Measurements from ENCODE around the gene FAM200B.

The FAM200B gene

GRCh38 chr4:15695729-15696128 lies 14.1 kb downstream of the FAM200B start:
- Histone ChIP-seq H3K4me3 (ENCODE audit: extremely low read depth, insufficient read depth, low read length, poor library complexity, severe bottlenecking) (no peak overlapping the region), H3K27ac (ENCODE audit: low read depth, low read length, severe bottlenecking) (peak overlapping the region; percentile 71), H3K36me3 (ENCODE audit: control insufficient read depth, insufficient read depth, low read length) (peaks cover 4% of the 10 kb centered on the region), H3K4me1 (ENCODE audit: control insufficient read depth, insufficient read depth, low read length, poor library complexity, severe bottlenecking) (peaks cover 42% of the 10 kb centered on the region), H3K9me3 (ENCODE audit: control insufficient read depth, low read length) (peaks cover 14% of the 10 kb centered on the region)
- 75 to 86% methylated on average over 1 to 2 of the region's 3 CpGs for WGBS, 2 experiments (ENCODE audit: insufficient coverage in 2 of 2)

GRCh38 chr4:15696866-15697265 lies 15.2 kb downstream of the FAM200B start:
- H3K9me3 ChIP-seq (ENCODE audit: control insufficient read depth, low read length), result peaks cover 14% of the 10 kb centered on the region
- no peak overlapping the region for H3K27ac ChIP-seq (ENCODE audit: low read depth, low read length, severe bottlenecking)
- peaks cover 31% of the 10 kb centered on the region for H3K4me1 ChIP-seq (ENCODE audit: control insufficient read depth, insufficient read depth, low read length, poor library complexity, severe bottlenecking)
- H3K36me3 ChIP-seq (ENCODE audit: control insufficient read depth, insufficient read depth, low read length), result peaks cover 4% of the 10 kb centered on the region
- WGBS, 2 experiments (ENCODE audit: insufficient coverage in 2 of 2), result no CpG with 5 or more reads among the region's 1 CpG
- H3K4me3 ChIP-seq (ENCODE audit: extremely low read depth, insufficient read depth, low read length, poor library complexity, severe bottlenecking), result no peak overlapping the region

- Histone ChIP-seq H3K27ac (ENCODE audit: low read depth, low read length, severe bottlenecking) (no peak within 1 kb of the TSS), H3K36me3 (ENCODE audit: control insufficient read depth, insufficient read depth, low read length) (no peaks in the 10 kb centered on the region), H3K4me3 (ENCODE audit: extremely low read depth, insufficient read depth, low read length, poor library complexity, severe bottlenecking) (peak within 1 kb of the TSS; percentile 18), H3K4me1 (ENCODE audit: control insufficient read depth, insufficient read depth, low read length, poor library complexity, severe bottlenecking) (no peaks in the 10 kb centered on the region), H3K9me3 (ENCODE audit: control insufficient read depth, low read length) (peaks cover 6% of the 10 kb centered on the region)
- 59 to 61% methylated on average over 39 to 42 of the region's 43 CpGs for WGBS, 2 experiments (ENCODE audit: insufficient coverage in 2 of 2)
Measured at GRCh38 chr4:15702941-15703403, 21.3 kb downstream of the FAM200B start, which contains the start of gene BST1. Gene BST1 (plus strand): TSS chr4:15703065. CDS start chr4:15703145, 80 bp downstream.

DNA sequence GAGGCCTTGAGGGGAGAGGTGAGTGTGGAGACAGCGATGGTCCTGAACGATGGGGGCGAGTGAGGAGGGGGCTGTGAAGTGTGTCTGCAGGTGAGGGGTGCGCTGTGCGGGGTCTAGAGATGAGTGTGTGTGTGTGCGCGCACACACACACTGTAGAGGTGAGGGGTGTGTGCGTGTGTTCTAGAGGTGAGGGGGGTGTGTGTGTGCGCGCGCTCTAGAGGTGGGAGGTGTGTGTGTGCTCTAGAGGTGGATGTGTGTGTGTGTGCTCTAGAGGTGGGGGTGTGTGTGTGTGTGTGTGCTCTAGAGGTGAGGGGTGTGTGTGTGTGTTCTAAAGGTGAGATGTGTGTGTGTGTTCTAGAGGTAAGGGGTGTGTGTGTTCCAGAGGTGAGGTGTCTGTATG lies 21.8 kb downstream of the FAM200B start:
- no peak overlapping the region for H3K27ac ChIP-seq (ENCODE audit: low read depth, low read length, severe bottlenecking)
- H3K4me3 ChIP-seq (ENCODE audit: extremely low read depth, insufficient read depth, low read length, poor library complexity, severe bottlenecking), result no peak overlapping the region
- H3K4me1 ChIP-seq (ENCODE audit: control insufficient read depth, insufficient read depth, low read length, poor library complexity, severe bottlenecking), result no peaks in the 10 kb centered on the region
- peaks cover 6% of the 10 kb centered on the region for H3K9me3 ChIP-seq (ENCODE audit: control insufficient read depth, low read length)
- WGBS, 2 experiments (ENCODE audit: insufficient coverage in 2 of 2), result 89 to 96% methylated on average over 7 to 11 of the region's 11 CpGs
- no peaks in the 10 kb centered on the region for H3K36me3 ChIP-seq (ENCODE audit: control insufficient read depth, insufficient read depth, low read length)

DNA sequence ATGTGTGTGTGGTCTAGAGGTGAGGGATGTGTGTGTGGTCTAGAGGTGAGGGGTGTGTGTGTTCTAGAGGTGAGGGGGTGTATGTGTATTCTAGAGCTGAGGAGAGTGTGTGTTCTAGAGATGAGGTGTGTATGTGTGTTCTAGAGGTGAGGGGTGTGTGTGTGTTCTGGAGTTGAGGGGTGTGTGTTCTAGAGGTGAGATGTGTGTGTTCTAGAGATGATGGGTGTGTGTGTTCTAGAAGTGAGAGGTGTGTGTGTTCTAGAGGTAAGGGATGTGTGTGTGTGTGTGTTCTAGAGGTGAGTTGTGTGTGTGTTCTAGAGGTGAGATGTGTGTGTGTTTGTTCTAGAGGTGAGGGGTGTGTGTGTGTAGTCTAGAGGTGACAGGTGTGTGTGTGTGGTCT lies 22.5 kb downstream of the FAM200B start:
- H3K4me3 ChIP-seq (ENCODE audit: extremely low read depth, insufficient read depth, low read length, poor library complexity, severe bottlenecking), result no peak overlapping the region
- H3K9me3 ChIP-seq (ENCODE audit: control insufficient read depth, low read length), result peaks cover 4% of the 10 kb centered on the region
- no peak overlapping the region for H3K27ac ChIP-seq (ENCODE audit: low read depth, low read length, severe bottlenecking)
- no peaks in the 10 kb centered on the region for H3K4me1 ChIP-seq (ENCODE audit: control insufficient read depth, insufficient read depth, low read length, poor library complexity, severe bottlenecking)
- H3K36me3 ChIP-seq (ENCODE audit: control insufficient read depth, insufficient read depth, low read length), result no peaks in the 10 kb centered on the region

GRCh38 chr4:15706646-15707362 lies 25.2 kb downstream of the FAM200B start:
- whole genome bisulfite sequencing, 2 experiments (ENCODE audit: insufficient coverage in 2 of 2), result 100% methylated on average over 1 of the region's 3 CpGs; no CpG with 5 or more reads in 1 of the 2 experiments
- no peaks in the 10 kb centered on the region for H3K9me3 ChIP-seq (ENCODE audit: control insufficient read depth, low read length)
- H3K4me1 ChIP-seq (ENCODE audit: control insufficient read depth, insufficient read depth, low read length, poor library complexity, severe bottlenecking), result no peaks in the 10 kb centered on the region
- no peaks in the 10 kb centered on the region for H3K36me3 ChIP-seq (ENCODE audit: control insufficient read depth, insufficient read depth, low read length)
- H3K4me3 ChIP-seq (ENCODE audit: extremely low read depth, insufficient read depth, low read length, poor library complexity, severe bottlenecking), result no peak overlapping the region
- H3K27ac ChIP-seq (ENCODE audit: low read depth, low read length, severe bottlenecking), result peak overlapping the region; percentile 10

- H3K4me1 ChIP-seq (ENCODE audit: control insufficient read depth, insufficient read depth, low read length, poor library complexity, severe bottlenecking), result no peaks in the 10 kb centered on the region
- no peak overlapping the region for H3K4me3 ChIP-seq (ENCODE audit: extremely low read depth, insufficient read depth, low read length, poor library complexity, severe bottlenecking)
- H3K9me3 ChIP-seq (ENCODE audit: control insufficient read depth, low read length), result no peaks in the 10 kb centered on the region
- 85% methylated on average over 4 to 5 of the region's 7 CpGs for WGBS, 2 experiments (ENCODE audit: insufficient coverage in 2 of 2)
- H3K27ac ChIP-seq (ENCODE audit: low read depth, low read length, severe bottlenecking), result no peak overlapping the region
- no peaks in the 10 kb centered on the region for H3K36me3 ChIP-seq (ENCODE audit: control insufficient read depth, insufficient read depth, low read length)
Measured at GRCh38 chr4:15707363-15707715, 25.7 kb downstream of the FAM200B start.

GRCh38 chr4:15711762-15712161 lies 30.1 kb downstream of the FAM200B start:
- Histone ChIP-seq H3K36me3 (ENCODE audit: control insufficient read depth, insufficient read depth, low read length) (no peaks in the 10 kb centered on the region), H3K4me1 (ENCODE audit: control insufficient read depth, insufficient read depth, low read length, poor library complexity, severe bottlenecking) (peaks cover 8% of the 10 kb centered on the region), H3K27ac (ENCODE audit: low read depth, low read length, severe bottlenecking) (no peak overlapping the region), H3K9me3 (ENCODE audit: control insufficient read depth, low read length) (no peaks in the 10 kb centered on the region), H3K4me3 (ENCODE audit: extremely low read depth, insufficient read depth, low read length, poor library complexity, severe bottlenecking) (no peak overlapping the region)
- WGBS, 2 experiments (ENCODE audit: insufficient coverage in 2 of 2), result 67% methylated on average over 1 of the region's 2 CpGs; no CpG with 5 or more reads in 1 of the 2 experiments

GRCh38 chr4:15712214-15712613 lies 30.6 kb downstream of the FAM200B start:
- H3K4me1 ChIP-seq (ENCODE audit: control insufficient read depth, insufficient read depth, low read length, poor library complexity, severe bottlenecking), result peaks cover 13% of the 10 kb centered on the region
- H3K27ac ChIP-seq (ENCODE audit: low read depth, low read length, severe bottlenecking), result no peak overlapping the region
- no peak overlapping the region for H3K4me3 ChIP-seq (ENCODE audit: extremely low read depth, insufficient read depth, low read length, poor library complexity, severe bottlenecking)
- no peaks in the 10 kb centered on the region for H3K36me3 ChIP-seq (ENCODE audit: control insufficient read depth, insufficient read depth, low read length)
- H3K9me3 ChIP-seq (ENCODE audit: control insufficient read depth, low read length), result no peaks in the 10 kb centered on the region
- no CpG with 5 or more reads among the region's 1 CpG for WGBS, 2 experiments (ENCODE audit: insufficient coverage in 2 of 2)

DNA sequence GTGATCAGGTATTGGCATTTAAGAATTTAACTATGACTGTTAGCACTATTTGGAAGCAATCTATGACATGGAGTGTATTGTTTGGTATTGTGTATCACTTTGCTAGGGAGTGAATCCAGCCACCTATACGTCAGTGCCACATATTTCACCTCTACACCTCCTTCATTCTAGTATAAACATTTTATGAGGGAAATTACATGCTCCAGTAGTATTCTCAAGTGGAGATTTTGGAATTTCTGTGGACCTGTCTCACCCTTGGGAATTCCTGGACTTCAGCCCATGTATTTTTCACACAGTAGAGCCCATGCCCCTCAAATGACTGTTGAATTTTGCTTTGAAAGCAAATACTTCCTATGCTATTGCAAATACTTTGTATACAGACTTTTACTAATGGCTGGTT lies 32.5 kb downstream of the FAM200B start:
- Histone ChIP-seq H3K4me3 (ENCODE audit: extremely low read depth, insufficient read depth, low read length, poor library complexity, severe bottlenecking) (no peak overlapping the region), H3K36me3 (ENCODE audit: control insufficient read depth, insufficient read depth, low read length) (no peaks in the 10 kb centered on the region)
- WGBS, 2 experiments (ENCODE audit: insufficient coverage in 2 of 2), result no CpG with 5 or more reads among the region's 1 CpG

DNA sequence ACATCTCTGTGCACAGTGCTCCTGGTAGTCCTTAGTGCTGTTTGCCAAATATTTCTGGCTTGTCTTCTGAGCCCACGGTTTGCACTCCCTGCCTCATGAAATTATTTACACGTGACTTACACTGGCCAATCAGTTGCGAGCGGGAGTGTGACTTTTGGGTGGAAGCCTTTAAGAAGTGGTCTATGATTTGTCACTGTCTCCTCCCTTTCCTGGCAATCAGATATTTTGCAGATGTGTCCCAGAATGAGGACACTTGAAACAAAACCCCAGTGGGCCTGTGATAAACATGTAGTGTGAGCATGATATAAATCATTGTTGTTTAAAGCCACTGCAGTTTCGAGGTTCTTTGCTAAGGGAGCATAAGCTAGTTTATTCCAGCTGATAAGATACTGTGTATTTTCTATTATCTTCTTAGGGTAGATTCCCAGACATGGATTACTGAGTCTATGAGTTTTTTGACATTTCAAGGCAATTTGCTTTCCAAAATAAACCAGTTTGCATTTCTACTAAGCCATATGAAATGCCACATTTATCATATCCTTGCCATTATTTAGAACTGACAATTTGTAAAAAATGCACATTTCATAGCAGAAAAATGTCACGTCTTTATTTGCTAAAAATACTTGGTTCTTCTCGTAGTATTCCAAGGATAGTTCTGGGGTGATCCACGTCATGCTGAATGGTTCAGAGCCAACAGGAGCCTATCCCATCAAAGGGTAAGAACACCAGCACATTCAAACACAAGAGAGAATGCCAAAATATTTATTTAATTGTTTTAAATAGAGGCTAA lies 33.2 kb downstream of the FAM200B start:
- Histone ChIP-seq H3K4me3 (ENCODE audit: extremely low read depth, insufficient read depth, low read length, poor library complexity, severe bottlenecking) (no peak overlapping the region), H3K36me3 (ENCODE audit: control insufficient read depth, insufficient read depth, low read length) (no peaks in the 10 kb centered on the region), H3K4me1 (ENCODE audit: control insufficient read depth, insufficient read depth, low read length, poor library complexity, severe bottlenecking) (peaks cover 19% of the 10 kb centered on the region), H3K27ac (ENCODE audit: low read depth, low read length, severe bottlenecking) (no peak overlapping the region), H3K9me3 (ENCODE audit: control insufficient read depth, low read length) (no peaks in the 10 kb centered on the region)
- WGBS, 2 experiments (ENCODE audit: insufficient coverage in 2 of 2), result 93 to 96% methylated on average over 3 to 4 of the region's 8 CpGs

More for the DNA sequence above, 32.5 kb downstream of the FAM200B start:
- peaks cover 19% of the 10 kb centered on the region for H3K4me1 ChIP-seq (ENCODE audit: control insufficient read depth, insufficient read depth, low read length, poor library complexity, severe bottlenecking)
- no peaks in the 10 kb centered on the region for H3K9me3 ChIP-seq (ENCODE audit: control insufficient read depth, low read length)
- H3K27ac ChIP-seq (ENCODE audit: low read depth, low read length, severe bottlenecking), result no peak overlapping the region

Data from mesodermal cell (in vitro differentiated cells).